HG03571 (cell line): ENCODE measurements around the gene ADARB2.
"Not testable (repeated sequence)": the region's sequence is repeated elsewhere in the genome, so short reads cannot be mapped to it uniquely, and the experiment has no call there.

Source experiments
- ATAC-seq: cut with Tn5 transposase; IDR thresholded peaks from one replicate; pipeline ENCODE4 v1.9.1; 2021; ENCODE audit not compliant: unreplicated experiment

The ADARB2 gene

DNA sequence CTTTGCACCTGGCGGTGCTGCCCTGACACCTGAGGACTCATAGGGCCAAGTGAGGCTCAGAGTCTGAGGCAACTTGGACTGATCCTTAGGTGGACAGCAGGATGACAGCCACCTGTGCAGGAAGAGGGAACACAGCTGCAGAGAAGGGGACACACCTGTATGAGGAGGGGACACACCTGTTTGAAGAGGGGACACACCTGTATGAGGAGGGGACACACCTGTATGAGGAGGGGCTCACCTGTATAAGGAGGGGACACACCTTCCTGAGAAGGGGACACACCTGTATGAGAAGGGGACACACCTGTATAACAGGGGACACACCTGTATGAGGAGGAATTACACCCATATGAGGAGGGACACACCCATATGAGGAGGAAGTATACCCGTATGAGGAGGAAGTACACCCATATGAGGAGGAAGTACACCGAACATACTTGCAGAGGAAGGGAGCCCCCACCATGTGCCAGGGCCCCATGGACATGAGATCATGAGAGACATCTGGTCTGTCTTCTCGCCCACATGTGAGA lies 285.9 kb downstream of the ADARB2 start:
- ATAC-seq, result no peak

DNA sequence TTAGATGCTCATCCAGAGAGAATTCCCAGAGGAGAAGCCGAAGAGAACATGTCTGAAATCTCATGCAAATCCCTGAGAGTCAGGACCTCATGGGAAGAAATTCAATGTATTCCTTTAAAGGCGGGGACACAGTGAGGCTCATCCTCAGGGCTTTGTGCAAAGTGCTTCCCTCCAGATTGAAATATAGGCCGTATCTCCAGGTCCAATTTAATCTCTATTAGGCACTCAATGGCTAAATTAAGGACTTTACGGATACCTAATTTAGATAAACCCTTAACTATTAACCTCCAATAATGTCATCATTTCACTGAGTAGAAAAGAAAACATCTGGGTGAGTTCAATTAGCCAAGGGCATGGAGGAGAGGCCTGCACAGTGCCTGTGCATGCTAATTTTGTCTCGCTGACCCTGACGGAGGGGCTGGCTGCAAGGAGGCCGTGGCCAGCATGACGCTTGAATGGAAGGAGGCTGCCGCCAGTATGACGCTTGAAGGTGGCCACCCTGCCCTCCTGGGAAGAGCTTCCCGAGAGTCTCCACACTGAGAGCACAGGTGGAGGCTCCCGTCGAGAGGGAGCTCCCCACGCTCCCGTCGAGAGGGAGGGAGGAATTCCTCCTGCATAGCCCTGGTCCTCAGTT lies 287.6 kb downstream of the ADARB2 start:
- ATAC-seq, result no peak

- no peak for ATAC-seq
These were observed 288.3 kb downstream of the ADARB2 start for GRCh38 chr10:1449021-1449420.

GRCh38 chr10:1448252-1448930 lies 288.9 kb downstream of the ADARB2 start:
- no peak for ATAC-seq

GRCh38 chr10:1444826-1445225 lies 292.5 kb downstream of the ADARB2 start:
- ATAC-seq, result no peak

DNA sequence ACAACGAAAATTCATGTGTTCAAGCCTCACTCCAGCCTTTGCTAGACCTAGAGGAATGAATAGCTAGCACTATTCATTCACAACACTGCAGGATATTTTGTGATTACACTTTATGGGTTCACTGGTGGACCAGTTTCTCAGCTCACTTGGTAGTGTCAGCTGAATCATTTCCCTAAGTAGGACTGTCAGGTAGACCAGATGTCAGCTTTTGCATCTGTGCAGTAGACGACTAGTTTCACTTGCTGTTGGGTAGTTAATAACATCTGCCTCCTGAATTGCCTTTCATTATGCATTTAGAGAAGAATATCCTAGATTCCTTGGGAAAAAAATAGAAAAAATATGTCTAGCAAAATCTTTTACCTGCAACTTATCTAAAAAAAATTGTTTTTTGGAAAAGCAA lies 296.4 kb downstream of the ADARB2 start:
- no peak for ATAC-seq

DNA sequence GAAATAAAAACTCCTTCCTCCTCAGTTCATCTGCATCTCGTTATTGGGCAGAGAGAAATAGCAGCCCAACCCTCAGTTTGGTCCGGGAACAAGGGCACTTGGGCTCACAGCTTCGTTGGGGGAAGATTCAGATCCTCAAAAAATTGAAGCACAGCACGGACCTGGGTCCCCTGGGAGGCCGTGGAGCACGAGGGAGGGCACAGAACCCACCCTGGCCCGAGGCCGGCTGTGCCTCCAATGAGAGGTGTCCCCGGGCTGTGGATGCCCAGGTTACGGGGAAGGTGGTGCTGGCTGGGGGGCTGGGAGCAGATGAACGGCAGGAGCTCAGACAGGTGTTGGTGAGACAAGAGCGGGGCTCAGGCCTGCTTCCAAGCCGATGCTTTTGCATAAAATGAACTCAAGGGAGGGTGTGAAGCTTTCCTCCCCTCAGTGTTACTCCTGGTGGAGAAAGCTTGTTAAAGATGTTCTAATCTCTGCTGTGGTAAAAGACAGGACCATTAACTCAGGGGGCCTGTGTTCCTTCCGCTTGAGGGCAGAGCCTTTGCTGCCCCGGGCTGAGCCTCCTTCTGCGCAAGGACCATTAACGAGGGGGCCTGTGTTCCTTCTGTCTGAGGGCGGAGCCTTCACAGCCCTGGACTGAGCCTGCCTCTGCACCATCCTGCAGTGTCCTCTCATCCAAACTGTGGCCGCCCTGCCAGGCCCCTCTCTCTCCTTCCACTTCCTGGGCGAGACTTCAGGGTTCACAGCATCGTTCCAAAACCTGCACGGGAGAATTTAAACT lies 302.2 kb downstream of the ADARB2 start:
- ATAC-seq, result no peak

DNA sequence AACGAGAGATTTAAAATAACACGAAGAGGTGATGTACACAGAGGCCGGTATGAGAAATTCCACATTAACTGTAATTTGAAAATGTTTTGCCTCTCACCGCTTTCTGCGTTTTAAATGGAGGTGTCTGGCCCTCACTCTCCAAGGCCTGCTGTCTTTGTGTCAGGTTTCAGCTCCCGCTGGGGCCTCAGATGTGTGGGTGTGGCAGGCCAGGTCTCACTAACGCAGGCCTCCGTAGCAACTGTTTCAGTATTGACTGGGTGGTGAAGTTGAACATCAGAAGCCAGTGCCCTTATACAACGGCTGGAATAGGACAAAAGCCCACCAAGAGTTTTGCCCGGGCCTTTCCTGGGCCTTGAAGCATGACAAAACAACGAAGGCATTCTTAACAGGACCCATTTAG lies 303.1 kb downstream of the ADARB2 start:
- no peak for ATAC-seq

- ATAC-seq, result no peak
These were observed 305.2 kb downstream of the ADARB2 start for GRCh38 chr10:1432161-1432560.

DNA sequence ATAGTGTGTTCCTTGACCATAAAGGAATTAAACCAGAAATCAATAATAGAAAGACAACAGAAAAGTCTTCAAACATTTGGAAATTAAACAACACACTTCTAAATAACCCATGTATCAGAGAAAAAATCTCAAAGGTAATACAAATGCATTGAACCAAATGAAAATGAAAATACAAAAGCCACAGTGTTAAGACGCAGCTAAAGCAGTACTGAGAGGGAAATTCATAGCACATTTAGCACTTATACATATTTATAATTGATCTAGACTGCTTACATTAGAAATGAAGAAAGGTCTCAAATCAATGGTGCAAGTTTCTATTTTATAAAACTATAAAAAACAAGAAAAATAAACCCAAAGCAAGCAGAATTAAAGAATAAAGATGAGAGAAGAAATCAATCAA lies 306.1 kb downstream of the ADARB2 start:
- no peak for ATAC-seq

DNA sequence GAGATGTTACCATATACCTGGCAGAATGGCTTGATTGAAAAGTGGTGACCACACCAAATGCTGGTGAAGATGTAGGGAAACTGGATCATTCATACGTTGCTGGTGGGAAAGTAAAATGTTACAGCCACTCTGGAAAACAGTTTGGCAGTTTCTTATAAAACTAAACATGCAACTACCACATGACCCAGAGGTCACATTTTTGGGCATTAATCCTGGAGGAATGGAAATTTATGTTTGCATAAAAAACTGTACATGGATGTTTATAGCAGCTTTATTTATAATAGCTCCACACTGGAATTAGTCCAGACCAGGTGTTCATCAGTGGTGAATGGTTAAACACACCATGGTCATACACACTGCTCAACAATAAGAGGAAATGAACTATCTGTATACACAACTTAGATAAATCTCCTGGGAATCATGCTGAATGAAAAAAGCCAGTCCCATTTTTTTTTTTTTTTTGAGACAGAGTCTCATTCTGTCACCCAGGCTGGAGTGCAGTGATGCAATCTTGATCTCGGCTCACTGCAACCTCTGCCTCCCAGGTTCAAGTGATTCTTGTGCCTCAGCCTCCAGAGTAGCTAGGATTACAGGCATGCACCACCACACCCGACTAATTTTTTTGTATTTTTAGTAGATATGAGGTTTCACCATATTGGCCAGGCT lies 309.7 kb downstream of the ADARB2 start:
- not testable (repeated sequence) for ATAC-seq

DNA sequence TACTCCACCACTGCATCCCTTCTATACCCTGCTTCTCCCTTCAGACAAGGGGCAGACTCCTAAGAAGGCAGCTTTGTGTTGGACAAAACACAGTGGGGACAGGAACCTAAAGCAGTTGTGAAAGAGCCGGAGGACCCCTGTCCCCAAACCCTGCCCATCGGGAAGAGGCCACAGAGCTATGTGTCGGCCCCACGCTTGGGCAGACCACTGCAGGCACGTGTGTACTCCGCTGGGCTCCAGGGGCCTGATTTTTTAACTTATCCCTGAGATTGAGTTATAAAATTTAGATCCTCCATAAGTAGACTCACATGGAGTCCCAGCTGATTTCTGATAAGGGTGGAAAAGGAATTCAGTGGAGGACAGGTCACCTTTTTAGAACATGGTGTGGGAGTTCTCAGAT lies 310.5 kb downstream of the ADARB2 start:
- no peak for ATAC-seq

DNA sequence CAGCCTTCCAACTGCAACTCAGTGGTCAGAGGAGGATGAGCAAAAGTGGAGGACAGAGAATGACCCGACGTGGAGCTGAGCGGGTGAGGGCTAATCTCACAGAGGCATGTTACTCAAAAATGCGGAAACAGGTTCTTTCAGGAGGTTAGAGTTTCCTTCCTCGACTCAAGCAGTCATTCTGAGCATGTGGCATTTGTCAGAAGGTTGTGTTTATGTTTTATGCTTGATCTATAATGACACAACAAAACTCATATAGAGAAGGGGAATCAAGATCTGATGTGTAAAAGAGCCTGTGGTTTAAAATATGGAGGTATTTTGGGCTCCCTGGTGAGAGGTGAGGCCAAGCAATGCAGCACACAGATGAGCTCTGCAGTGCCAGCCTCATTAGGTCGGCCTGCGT lies 311.4 kb downstream of the ADARB2 start:
- peak; percentile 75 for ATAC-seq

- ATAC-seq, result no peak
These were observed 312.7 kb downstream of the ADARB2 start for GRCh38 chr10:1424648-1425047.

GRCh38 chr10:1423676-1424253 lies 313.6 kb downstream of the ADARB2 start:
- no peak for ATAC-seq

- no peak for ATAC-seq
These were observed 315.1 kb downstream of the ADARB2 start for GRCh38 chr10:1422275-1422674.

GRCh38 chr10:1420661-1421362 lies 316.5 kb downstream of the ADARB2 start:
- peak; percentile 82 for ATAC-seq

GRCh38 chr10:1419796-1420610 lies 317.3 kb downstream of the ADARB2 start:
- ATAC-seq, result no peak

- ATAC-seq, result no peak
These were observed 319.2 kb downstream of the ADARB2 start for GRCh38 chr10:1418031-1418550.
